H1 (cell line): ENCODE measurements around the gene CRTAC1. TPM values are rescaled to one million over a fixed set of nuclear protein-coding genes. Genes with fewer than 3 reads are reported as not detected.

Experiments used
- BRCA1 ChIP-seq: IDR thresholded peaks from 2 replicates; pipeline ENCODE4 v1.6.1; 2012; ENCODE audit warnings: low read depth, low read length, improper control_type of control experiment
- GTF2F1 ChIP-seq: IDR thresholded peaks from 2 replicates; pipeline ENCODE4 v1.6.1; 2012; ENCODE audit warnings: low read depth, low read length, improper control_type of control experiment, borderline replicate concordance
- polyA plus RNA-seq, 7 experiments: library from polyadenylated mRNA; depleted of rRNA in 3 of 7; stranded (reverse) in 5 of 7; unstranded in 2 of 7; fragments of >200 nt in 5 of 7; fragments of 200-250 nt in 2 of 7; gene quantifications; 1 replicate in 5 of 7; 2 replicates in 1 of 7; 4 replicates in 1 of 7; pipeline versions ENCODE4 v1.2.1 to v1.2.3, GENCODE V29; 2011 to 2013; ENCODE audit warnings: missing spikeins in 2 of 7, mixed read lengths in 2 of 7
- total RNA-seq: library from RNA; stranded (reverse); fragmentation: NEBNext Ultra II Directional; extraction: Animal tissue kit (Norgen Biotek cat#: 25700); gene quantifications from 2 replicates; pipeline ENCODE4 v1.2.1, GENCODE V29; 2021
- TF ChIP-seq, protein P1 (sequence below): fragments of 300-600 bp; sonication (generic); IDR thresholded peaks from 2 replicates; pipeline ENCODE4 v1.7.1; 2012; ENCODE audit warnings: low read length, moderate library complexity, mild to moderate bottlenecking, inconsistent platforms; ENCODE audit not compliant: insufficient replicate concordance

Gene CRTAC1
- total and polyA plus RNA-seq, 2 of the 8 experiments (the other 6 are each of a cell fraction or from before 2014, with no cell fraction given): 0.91 to 1.2 TPM

DNA sequence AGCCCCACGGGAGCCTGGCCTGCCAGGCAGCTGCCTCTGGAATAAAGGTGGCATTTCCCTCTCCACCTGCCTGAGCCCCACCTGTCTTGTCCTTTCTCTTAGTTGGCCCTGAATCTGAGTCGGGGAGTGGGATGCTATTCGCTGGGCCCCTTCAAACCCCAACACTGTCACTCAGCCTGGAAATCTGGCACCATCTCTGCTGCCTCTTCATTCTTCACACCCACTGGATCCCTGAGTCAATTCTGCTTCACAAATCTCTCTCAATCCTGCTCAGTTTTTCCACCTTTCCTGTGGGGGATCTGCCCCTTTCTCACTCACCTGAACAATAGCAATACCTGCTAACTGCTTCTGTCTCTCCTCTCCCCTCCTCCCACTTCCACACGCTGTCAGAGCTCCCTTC, 10.6 kb downstream of the CRTAC1 start (continued):
- TF ChIP-seq, protein P1, sequence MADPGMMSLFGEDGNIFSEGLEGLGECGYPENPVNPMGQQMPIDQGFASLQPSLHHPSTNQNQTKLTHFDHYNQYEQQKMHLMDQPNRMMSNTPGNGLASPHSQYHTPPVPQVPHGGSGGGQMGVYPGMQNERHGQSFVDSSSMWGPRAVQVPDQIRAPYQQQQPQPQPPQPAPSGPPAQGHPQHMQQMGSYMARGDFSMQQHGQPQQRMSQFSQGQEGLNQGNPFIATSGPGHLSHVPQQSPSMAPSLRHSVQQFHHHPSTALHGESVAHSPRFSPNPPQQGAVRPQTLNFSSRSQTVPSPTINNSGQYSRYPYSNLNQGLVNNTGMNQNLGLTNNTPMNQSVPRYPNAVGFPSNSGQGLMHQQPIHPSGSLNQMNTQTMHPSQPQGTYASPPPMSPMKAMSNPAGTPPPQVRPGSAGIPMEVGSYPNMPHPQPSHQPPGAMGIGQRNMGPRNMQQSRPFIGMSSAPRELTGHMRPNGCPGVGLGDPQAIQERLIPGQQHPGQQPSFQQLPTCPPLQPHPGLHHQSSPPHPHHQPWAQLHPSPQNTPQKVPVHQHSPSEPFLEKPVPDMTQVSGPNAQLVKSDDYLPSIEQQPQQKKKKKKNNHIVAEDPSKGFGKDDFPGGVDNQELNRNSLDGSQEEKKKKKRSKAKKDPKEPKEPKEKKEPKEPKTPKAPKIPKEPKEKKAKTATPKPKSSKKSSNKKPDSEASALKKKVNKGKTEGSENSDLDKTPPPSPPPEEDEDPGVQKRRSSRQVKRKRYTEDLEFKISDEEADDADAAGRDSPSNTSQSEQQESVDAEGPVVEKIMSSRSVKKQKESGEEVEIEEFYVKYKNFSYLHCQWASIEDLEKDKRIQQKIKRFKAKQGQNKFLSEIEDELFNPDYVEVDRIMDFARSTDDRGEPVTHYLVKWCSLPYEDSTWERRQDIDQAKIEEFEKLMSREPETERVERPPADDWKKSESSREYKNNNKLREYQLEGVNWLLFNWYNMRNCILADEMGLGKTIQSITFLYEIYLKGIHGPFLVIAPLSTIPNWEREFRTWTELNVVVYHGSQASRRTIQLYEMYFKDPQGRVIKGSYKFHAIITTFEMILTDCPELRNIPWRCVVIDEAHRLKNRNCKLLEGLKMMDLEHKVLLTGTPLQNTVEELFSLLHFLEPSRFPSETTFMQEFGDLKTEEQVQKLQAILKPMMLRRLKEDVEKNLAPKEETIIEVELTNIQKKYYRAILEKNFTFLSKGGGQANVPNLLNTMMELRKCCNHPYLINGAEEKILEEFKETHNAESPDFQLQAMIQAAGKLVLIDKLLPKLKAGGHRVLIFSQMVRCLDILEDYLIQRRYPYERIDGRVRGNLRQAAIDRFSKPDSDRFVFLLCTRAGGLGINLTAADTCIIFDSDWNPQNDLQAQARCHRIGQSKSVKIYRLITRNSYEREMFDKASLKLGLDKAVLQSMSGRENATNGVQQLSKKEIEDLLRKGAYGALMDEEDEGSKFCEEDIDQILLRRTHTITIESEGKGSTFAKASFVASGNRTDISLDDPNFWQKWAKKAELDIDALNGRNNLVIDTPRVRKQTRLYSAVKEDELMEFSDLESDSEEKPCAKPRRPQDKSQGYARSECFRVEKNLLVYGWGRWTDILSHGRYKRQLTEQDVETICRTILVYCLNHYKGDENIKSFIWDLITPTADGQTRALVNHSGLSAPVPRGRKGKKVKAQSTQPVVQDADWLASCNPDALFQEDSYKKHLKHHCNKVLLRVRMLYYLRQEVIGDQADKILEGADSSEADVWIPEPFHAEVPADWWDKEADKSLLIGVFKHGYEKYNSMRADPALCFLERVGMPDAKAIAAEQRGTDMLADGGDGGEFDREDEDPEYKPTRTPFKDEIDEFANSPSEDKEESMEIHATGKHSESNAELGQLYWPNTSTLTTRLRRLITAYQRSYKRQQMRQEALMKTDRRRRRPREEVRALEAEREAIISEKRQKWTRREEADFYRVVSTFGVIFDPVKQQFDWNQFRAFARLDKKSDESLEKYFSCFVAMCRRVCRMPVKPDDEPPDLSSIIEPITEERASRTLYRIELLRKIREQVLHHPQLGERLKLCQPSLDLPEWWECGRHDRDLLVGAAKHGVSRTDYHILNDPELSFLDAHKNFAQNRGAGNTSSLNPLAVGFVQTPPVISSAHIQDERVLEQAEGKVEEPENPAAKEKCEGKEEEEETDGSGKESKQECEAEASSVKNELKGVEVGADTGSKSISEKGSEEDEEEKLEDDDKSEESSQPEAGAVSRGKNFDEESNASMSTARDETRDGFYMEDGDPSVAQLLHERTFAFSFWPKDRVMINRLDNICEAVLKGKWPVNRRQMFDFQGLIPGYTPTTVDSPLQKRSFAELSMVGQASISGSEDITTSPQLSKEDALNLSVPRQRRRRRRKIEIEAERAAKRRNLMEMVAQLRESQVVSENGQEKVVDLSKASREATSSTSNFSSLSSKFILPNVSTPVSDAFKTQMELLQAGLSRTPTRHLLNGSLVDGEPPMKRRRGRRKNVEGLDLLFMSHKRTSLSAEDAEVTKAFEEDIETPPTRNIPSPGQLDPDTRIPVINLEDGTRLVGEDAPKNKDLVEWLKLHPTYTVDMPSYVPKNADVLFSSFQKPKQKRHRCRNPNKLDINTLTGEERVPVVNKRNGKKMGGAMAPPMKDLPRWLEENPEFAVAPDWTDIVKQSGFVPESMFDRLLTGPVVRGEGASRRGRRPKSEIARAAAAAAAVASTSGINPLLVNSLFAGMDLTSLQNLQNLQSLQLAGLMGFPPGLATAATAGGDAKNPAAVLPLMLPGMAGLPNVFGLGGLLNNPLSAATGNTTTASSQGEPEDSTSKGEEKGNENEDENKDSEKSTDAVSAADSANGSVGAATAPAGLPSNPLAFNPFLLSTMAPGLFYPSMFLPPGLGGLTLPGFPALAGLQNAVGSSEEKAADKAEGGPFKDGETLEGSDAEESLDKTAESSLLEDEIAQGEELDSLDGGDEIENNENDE: no peak
- TF ChIP-seq GTF2F1: no peak
- TF ChIP-seq BRCA1: no peak
